ENCODE data around the gene PRPF6. TPM values are rescaled to one million over a fixed set of nuclear protein-coding genes. Genes with fewer than 3 reads are reported as not detected.

The PRPF6 gene
- total and polyA plus RNA-seq, 2 of the 13 experiments (the other 11 are each of a cell fraction or from before 2014, with no cell fraction given) = 63.7 to 101 TPM

DNA sequence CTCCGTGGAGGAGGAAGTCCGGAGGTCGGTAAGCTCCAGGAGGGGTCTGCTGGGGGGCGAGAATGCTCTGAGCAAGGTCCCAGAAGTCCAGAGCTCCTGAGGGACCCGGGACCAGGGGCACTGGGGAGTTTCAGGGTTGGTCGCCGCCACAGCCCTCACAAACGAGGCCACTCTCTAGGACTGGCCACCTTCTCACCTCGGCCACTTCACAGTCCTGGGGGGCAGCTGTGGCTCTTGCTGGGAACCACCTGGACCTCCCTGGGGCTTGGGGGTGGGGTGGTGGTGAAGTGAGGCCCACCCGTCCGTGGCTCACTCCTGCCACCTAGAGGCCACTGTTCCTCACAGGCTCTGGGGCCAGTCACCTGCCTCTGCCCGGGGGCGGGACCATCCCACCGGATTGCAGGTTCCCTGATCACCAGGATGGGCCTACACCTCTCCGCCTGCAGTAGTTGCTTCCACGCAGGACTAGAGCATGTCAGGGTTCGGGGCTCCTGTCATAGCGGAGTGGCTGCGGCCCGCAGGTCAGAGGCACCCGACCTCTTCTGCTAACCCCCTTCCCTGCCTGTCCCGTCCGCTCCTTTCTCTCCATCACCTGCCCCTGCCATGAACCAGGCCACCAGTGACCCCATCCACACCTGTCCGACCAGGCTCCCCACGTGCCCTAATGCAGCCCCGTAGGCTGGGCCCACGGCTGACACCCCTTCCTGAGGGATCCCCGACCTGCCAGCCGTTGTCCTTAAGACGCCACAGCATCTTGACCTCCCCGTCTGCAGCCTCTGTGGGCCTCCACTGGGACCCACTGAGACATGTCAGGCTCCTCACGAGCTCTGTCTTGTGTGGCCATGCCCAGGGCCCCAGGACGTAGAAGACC lies 76.9 kb downstream of the PRPF6 start (continued):
- TF ChIP-seq, protein P1, sequence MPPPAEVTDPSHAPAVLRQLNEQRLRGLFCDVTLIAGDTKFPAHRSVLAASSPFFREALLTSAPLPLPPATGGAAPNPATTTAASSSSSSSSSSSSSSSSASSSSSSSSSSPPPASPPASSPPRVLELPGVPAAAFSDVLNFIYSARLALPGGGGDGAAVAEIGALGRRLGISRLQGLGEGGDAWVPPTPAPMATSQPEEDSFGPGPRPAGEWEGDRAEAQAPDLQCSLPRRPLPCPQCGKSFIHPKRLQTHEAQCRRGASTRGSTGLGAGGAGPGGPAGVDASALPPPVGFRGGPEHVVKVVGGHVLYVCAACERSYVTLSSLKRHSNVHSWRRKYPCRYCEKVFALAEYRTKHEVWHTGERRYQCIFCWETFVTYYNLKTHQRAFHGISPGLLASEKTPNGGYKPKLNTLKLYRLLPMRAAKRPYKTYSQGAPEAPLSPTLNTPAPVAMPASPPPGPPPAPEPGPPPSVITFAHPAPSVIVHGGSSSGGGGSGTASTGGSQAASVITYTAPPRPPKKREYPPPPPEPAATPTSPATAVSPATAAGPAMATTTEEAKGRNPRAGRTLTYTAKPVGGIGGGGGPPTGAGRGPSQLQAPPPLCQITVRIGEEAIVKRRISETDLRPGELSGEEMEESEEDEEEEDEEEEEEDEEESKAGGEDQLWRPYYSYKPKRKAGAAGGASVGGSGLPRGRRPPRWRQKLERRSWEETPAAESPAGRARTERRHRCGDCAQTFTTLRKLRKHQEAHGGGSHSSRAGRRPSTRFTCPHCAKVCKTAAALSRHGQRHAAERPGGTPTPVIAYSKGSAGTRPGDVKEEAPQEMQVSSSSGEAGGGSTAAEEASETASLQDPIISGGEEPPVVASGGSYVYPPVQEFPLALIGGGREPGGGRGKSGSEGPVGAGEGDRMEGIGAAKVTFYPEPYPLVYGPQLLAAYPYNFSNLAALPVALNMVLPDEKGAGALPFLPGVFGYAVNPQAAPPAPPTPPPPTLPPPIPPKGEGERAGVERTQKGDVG (CRISPR knock-in tag; IDR thresholded peaks at IDR 0.05; ENCODE audit: borderline replicate concordance) = no peak; the same call in 1 of the 2 replicates
- TF ChIP-seq TEAD3 (CRISPR knock-in tag; optimal IDR thresholded peaks at IDR 0.05; ENCODE audit: borderline replicate concordance) (peak; percentile 46), RNF2 (conservative IDR thresholded peaks at IDR 0.05; ENCODE audit: low read depth) (no peak), ZNF354B (CRISPR knock-in tag; IDR thresholded peaks at IDR 0.05) (no peak), PRMT3 (CRISPR knock-in tag; IDR thresholded peaks at IDR 0.05; ENCODE audit: borderline replicate concordance, low read depth) (no peak), KDM4B (CRISPR knock-in tag; IDR thresholded peaks at IDR 0.05) (peak; percentile 35; the same call in 1 of the 2 replicates), CHD4 (IDR thresholded peaks at IDR 0.05; ENCODE audit: borderline replicate concordance, low read length) (no peak; the same call in 1 of the 2 replicates), ZFP36 (IDR thresholded peaks at IDR 0.05; ENCODE audit: borderline replicate concordance, low read depth, low read length, partially characterized antibody) (no peak), TBX2 (CRISPR knock-in tag; IDR thresholded peaks at IDR 0.05; ENCODE audit: borderline replicate concordance) (no peak; the same call in 1 of the 2 replicates), SMARCE1 (IDR thresholded peaks at IDR 0.05; ENCODE audit: borderline replicate concordance) (0 out of 2 replicates have a peak, but pooled peaks have one; percentile 36), ATRX (CRISPR knock-in tag; IDR thresholded peaks at IDR 0.05; ENCODE audit: borderline replicate concordance) (no peak), REPIN1 (CRISPR knock-in tag; IDR thresholded peaks at IDR 0.05; ENCODE audit: borderline replicate concordance, low read depth) (peak; percentile 70; the same call in 1 of the 2 replicates), KMT2A (CRISPR knock-in tag; IDR thresholded peaks at IDR 0.05) (no peak), ARHGAP35 (CRISPR knock-in tag; IDR thresholded peaks at IDR 0.05; ENCODE audit: borderline replicate concordance) (no peak), BCL6 (CRISPR knock-in tag; IDR thresholded peaks at IDR 0.05) (no peak; the same call in 1 of the 2 replicates), ZFP82 (CRISPR knock-in tag; IDR thresholded peaks at IDR 0.05; ENCODE audit: borderline replicate concordance) (no peak)
- TF ChIP-seq, protein P2, sequence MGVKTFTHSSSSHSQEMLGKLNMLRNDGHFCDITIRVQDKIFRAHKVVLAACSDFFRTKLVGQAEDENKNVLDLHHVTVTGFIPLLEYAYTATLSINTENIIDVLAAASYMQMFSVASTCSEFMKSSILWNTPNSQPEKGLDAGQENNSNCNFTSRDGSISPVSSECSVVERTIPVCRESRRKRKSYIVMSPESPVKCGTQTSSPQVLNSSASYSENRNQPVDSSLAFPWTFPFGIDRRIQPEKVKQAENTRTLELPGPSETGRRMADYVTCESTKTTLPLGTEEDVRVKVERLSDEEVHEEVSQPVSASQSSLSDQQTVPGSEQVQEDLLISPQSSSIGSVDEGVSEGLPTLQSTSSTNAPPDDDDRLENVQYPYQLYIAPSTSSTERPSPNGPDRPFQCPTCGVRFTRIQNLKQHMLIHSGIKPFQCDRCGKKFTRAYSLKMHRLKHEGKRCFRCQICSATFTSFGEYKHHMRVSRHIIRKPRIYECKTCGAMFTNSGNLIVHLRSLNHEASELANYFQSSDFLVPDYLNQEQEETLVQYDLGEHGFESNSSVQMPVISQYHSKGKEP (CRISPR knock-in tag; IDR thresholded peaks at IDR 0.05) = no peak
- TF ChIP-seq, protein P3, sequence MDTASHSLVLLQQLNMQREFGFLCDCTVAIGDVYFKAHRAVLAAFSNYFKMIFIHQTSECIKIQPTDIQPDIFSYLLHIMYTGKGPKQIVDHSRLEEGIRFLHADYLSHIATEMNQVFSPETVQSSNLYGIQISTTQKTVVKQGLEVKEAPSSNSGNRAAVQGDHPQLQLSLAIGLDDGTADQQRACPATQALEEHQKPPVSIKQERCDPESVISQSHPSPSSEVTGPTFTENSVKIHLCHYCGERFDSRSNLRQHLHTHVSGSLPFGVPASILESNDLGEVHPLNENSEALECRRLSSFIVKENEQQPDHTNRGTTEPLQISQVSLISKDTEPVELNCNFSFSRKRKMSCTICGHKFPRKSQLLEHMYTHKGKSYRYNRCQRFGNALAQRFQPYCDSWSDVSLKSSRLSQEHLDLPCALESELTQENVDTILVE (CRISPR knock-in tag; IDR thresholded peaks at IDR 0.05) = 0 out of 2 replicates have a peak, but pooled peaks have one; percentile 42
- TF ChIP-seq, protein P4, sequence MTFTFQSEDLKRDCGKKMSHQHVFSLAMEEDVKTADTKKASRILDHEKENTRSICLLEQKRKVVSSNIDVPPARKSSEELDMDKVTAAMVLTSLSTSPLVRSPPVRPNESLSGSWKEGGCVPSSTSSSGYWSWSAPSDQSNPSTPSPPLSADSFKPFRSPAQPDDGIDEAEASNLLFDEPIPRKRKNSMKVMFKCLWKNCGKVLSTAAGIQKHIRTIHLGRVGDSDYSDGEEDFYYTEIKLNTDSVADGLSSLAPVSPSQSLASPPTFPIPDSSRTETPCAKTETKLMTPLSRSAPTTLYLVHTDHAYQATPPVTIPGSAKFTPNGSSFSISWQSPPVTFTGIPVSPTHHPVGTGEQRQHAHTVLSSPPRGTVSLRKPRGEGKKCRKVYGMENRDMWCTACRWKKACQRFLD (CRISPR knock-in tag; IDR thresholded peaks at IDR 0.05; ENCODE audit: borderline replicate concordance) = no peak

Data from HepG2 (cell line).